ENCODE measurements around the gene PPP2R5D. TPM values are rescaled to one million over a fixed set of nuclear protein-coding genes. Genes with fewer than 3 reads are reported as not detected.

Gene PPP2R5D
- total RNA-seq, 4 donors from 2014 or later = 38.0 to 87.5 (median 52.9) TPM

DNA sequence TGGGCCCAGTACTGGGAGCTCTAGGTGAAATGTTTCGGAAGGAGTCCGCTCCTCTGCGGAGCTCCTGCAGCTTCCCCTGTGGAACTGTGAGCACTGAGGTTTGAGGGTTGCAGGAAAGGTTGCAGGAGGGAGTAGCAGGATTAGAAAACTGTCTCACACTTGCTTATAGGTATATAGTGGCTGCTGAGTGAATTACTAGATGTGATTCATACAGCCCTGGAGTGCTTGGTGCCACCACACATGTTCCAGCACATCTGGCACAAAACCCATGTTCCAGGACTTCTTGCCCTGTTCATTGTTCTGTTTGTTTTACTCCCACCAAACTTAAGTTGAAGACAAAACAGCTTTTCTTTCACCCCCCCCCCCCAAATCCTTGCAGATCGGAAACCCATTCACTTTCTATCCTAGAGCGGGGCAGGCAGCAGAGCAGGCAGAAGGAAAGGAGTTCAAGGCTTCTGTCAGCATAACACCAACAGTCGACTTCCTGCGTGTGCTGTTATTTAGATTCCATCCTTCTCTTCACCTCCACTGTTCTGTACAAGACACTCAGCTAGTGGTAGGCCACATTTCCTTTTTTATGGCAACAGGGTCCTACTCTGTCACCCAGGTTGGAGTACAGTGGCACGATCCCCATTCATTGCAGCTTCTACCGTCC is 4.7 kb upstream of the PPP2R5D start:
- Histone ChIP-seq H3K27me3 (no peaks in the 10 kb centered on the region), H3K4me3 (peak overlapping the region; percentile 53 to 99 (median 89)), H3K9me3 (no peaks in the 10 kb centered on the region), H3K4me1 (peaks cover 15 to 39% (median 23%) of the 10 kb centered on the region in 4 donors), H3K27ac (peak overlapping the region; percentile 95 to 99 (median 96)), H3K36me3 (no peaks in the 10 kb centered on the region)
- intact Hi-C loops (cut with DNase I; ENCODE audit: low total_unique reads) (no loop called here), in situ Hi-C loops (cut with MboI; ENCODE audit: low pct_ligation_motif_present in 1 of 4, low pct_unique_long_range_greater_than_20kb in 1 of 4, low sequenced_read_pairs in 3 of 4) (no loop called here)
- 53 to 87% methylated on average over 5 to 9 of the region's 9 CpGs for WGBS, 2 donors (ENCODE audit: low coverage in 1 of 2)
- DNase-seq = no peak
- TF ChIP-seq EP300 (IDR thresholded peaks at IDR 0.05; ENCODE audit: low read depth) (no peak), POLR2A (IDR thresholded peaks at IDR 0.05) (no peak), POLR2AphosphoS5 (IDR thresholded peaks at IDR 0.05) (no peak)
- TF ChIP-seq, protein P1, sequence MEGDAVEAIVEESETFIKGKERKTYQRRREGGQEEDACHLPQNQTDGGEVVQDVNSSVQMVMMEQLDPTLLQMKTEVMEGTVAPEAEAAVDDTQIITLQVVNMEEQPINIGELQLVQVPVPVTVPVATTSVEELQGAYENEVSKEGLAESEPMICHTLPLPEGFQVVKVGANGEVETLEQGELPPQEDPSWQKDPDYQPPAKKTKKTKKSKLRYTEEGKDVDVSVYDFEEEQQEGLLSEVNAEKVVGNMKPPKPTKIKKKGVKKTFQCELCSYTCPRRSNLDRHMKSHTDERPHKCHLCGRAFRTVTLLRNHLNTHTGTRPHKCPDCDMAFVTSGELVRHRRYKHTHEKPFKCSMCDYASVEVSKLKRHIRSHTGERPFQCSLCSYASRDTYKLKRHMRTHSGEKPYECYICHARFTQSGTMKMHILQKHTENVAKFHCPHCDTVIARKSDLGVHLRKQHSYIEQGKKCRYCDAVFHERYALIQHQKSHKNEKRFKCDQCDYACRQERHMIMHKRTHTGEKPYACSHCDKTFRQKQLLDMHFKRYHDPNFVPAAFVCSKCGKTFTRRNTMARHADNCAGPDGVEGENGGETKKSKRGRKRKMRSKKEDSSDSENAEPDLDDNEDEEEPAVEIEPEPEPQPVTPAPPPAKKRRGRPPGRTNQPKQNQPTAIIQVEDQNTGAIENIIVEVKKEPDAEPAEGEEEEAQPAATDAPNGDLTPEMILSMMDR (IDR thresholded peaks at IDR 0.05) = peak in 2 of 5 experiments; percentile 9 to 24

DNA sequence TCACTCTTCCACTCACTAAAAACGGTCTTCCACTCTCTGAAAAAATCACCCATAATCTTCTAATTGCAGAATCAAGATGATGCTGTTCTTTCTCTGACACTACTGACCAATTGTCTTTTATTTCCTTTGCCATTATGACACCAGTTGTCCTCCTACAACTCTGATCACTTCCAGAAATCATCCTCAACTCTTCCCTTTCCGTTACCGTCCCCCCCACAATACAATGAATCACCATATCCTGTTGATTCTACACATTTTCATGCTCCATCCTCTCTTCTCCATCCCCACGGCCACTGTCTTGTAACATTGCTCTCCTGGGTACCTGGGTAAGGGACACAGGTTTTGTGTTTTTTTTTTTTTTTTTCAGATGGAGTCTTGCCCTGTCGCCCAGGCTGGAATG is 2.5 kb upstream of the PPP2R5D start:
- DNase-seq = no peak
- 84% methylated on average over 5 of the region's 5 CpGs for WGBS, 2 donors (ENCODE audit: low coverage in 1 of 2)
- intact Hi-C loops (cut with DNase I; ENCODE audit: low total_unique reads) (no loop called here), in situ Hi-C loops (cut with MboI; ENCODE audit: low pct_ligation_motif_present in 1 of 4, low pct_unique_long_range_greater_than_20kb in 1 of 4, low sequenced_read_pairs in 3 of 4) (no loop called here)
- H3K27me3 ChIP-seq = no peaks in the 10 kb centered on the region
- H3K9me3 ChIP-seq = no peaks in the 10 kb centered on the region
- TF ChIP-seq POLR2A (IDR thresholded peaks at IDR 0.05) = no peak
- TF ChIP-seq POLR2AphosphoS5 (IDR thresholded peaks at IDR 0.05) = no peak
- TF ChIP-seq, protein P1 (IDR thresholded peaks at IDR 0.05) = no peak
- TF ChIP-seq EP300 (IDR thresholded peaks at IDR 0.05; ENCODE audit: low read depth) = no peak
- no peak overlapping the region for H3K4me3 ChIP-seq
- peaks cover 28 to 50% (median 39%) of the 10 kb centered on the region in 4 donors for H3K4me1 ChIP-seq
- no peak overlapping the region for H3K27ac ChIP-seq
- H3K36me3 ChIP-seq = no peaks in the 10 kb centered on the region

DNA sequence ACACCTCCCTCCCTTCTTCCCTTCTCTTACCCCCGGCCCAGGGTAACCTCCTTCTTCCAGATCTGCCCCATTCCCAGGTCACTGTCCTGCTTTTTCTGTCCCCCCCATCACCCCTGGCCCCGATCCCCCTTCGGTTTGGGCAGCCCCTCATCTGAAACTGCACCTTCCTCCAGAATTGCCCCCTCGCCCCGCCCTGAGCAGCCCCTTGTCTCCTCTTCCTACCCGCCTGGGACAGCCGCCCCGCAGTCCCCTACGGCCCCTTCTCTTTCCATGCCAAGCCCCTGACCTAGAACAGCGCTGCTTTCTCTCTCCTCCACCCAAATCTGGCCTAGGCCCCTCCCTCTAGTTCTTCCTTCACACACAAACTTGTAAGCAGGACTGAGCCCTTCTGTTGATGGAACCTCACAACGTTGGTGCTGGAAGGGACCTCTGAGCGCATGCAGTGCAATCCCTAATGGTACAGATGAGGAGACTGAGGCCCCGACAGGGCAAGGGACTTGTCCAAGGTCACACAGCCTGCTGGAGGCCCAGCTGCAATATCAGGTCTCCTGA is 630 bp downstream of the PPP2R5D start:
- H3K4me3 ChIP-seq = peak overlapping the region; percentile 89 to 97 (median 94)
- H3K36me3 ChIP-seq = no peaks in the 10 kb centered on the region
- H3K27ac ChIP-seq = peak overlapping the region; percentile 89 to 96 (median 94)
- intact Hi-C loops (cut with DNase I; ENCODE audit: low total_unique reads) (loop anchor here (1.0 kb wide), 1 partner anchor 56 kb away; the partner anchor contains the start of gene CNPY3), in situ Hi-C loops (cut with MboI; ENCODE audit: low pct_ligation_motif_present in 1 of 4, low pct_unique_long_range_greater_than_20kb in 1 of 4, low sequenced_read_pairs in 3 of 4) (no loop called here)
- 9 to 20% methylated on average over 1 to 13 of the region's 13 CpGs for WGBS, 2 donors (ENCODE audit: low coverage in 1 of 2)
- no peak for DNase-seq
- TF ChIP-seq EP300 (IDR thresholded peaks at IDR 0.05; ENCODE audit: low read depth) = no peak
- TF ChIP-seq POLR2AphosphoS5 (IDR thresholded peaks at IDR 0.05) = no peak
- TF ChIP-seq POLR2A (IDR thresholded peaks at IDR 0.05) = no peak
- TF ChIP-seq, protein P1 (IDR thresholded peaks at IDR 0.05) = no peak
- H3K27me3 ChIP-seq = no peaks in the 10 kb centered on the region
- H3K9me3 ChIP-seq = no peaks in the 10 kb centered on the region
- peaks cover 22 to 49% (median 41%) of the 10 kb centered on the region in 4 donors for H3K4me1 ChIP-seq

DNA sequence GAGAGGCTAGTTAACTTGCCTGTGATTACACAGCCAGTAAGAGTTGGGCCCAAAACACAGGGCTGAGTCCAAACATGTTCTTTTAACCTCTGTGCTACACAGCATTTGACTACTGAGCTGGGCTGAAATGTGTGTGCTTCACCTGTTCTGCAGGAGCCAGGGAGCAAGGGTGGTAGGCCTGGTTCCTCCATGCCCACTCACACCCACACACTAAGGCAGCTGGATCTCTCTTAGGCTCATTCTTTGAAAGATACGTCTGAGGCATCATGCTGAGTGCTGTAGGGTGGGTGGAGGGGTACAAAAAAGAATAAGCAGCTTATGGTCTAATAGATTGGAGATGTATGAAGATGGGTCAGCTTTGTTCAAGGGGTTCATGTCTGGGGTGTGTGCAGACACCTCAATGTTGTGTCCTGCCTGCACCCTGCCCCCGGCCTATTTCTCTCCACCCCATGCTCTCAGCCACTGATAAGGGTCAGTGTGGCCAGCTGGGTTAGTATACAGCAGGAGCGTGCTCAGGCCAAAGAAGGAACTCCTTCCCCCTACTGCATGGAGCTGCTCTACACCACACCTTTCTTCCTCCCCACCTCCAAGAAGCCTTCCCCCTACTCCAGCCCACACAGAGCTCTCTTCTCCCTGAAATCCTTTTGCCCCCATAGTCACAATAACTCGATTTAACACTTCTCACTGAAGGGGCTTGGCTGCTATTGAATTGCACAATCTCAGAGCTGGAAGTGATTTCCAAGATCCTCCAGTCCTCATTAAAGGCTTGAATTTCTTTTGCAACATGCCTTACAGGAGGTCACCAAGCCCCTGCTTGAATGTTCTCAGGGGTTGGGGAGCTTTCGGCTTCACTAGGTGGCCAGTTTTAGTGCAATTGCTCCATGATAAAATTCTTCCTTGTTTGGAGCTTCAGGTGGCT is 3.4 kb downstream of the PPP2R5D start:
- DNase-seq = no peak
- Histone ChIP-seq H3K4me1 (peaks cover 19 to 52% (median 41%) of the 10 kb centered on the region in 4 donors), H3K36me3 (peaks cover 0 to 3% (median 0%) of the 10 kb centered on the region in 4 donors), H3K9me3 (no peaks in the 10 kb centered on the region), H3K4me3 (no peak overlapping the region), H3K27ac (no peak overlapping the region), H3K27me3 (no peaks in the 10 kb centered on the region)
- intact Hi-C loops (cut with DNase I; ENCODE audit: low total_unique reads) = no loop called here
- in situ Hi-C loops (cut with MboI; ENCODE audit: low pct_ligation_motif_present in 1 of 4, low pct_unique_long_range_greater_than_20kb in 1 of 4, low sequenced_read_pairs in 3 of 4) = no loop called here
- WGBS, 2 donors (ENCODE audit: low coverage in 1 of 2) = 86 to 90% methylated on average over 2 to 5 of the region's 5 CpGs
- TF ChIP-seq, protein P1 (IDR thresholded peaks at IDR 0.05) = no peak
- TF ChIP-seq EP300 (IDR thresholded peaks at IDR 0.05; ENCODE audit: low read depth) (no peak), POLR2AphosphoS5 (IDR thresholded peaks at IDR 0.05) (no peak), POLR2A (IDR thresholded peaks at IDR 0.05) (no peak)
